ENCODE measurements around the gene FGD5.

- TF ChIP-seq CTCF (optimal IDR thresholded peaks at IDR 0.05 in 1 of 3, IDR thresholded peaks at IDR 0.05 in 1 of 3, conservative IDR thresholded peaks at IDR 0.05 in 1 of 3; ENCODE audit: extremely low read depth in 1 of 3, insufficient read depth in 2 of 3, low read length in 3 of 3) (no peak), EZH2 (IDR thresholded peaks at IDR 0.05; ENCODE audit: low read length) (no peak)
Observed at GRCh38 chr3:14823393-14823792, 4.6 kb downstream of the FGD5 start.

Data from keratinocyte (primary cell).